T-helper 22 cell (primary cell): Measurements from ENCODE around the gene ADTRP.

Source experiments
- DNase-seq: peaks from one replicate; pipeline ENCODE4 v3.0.0-alpha.2; 2020; ENCODE audit warnings: low read depth

Gene ADTRP

DNA sequence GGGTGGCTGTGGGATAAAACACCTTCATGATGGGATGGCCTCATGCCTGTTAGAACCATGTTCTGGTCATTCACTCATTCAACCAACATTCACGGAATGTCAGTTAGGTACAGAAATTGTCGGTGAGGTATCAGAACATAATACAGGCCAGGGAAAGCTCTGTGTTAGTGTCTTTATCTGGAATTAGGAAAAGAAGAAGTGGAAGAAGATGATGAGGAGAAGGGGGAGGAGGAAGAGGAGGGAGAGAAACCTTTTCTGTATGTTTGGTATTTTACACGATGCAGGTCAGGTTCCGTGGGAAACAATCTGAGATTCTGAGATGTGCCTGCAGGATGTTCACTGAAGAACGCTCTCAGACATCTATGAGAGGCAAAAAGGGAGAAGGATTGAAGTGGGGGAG lies 5.6 kb downstream of the ADTRP start:
- DNase-seq = no peak

DNA sequence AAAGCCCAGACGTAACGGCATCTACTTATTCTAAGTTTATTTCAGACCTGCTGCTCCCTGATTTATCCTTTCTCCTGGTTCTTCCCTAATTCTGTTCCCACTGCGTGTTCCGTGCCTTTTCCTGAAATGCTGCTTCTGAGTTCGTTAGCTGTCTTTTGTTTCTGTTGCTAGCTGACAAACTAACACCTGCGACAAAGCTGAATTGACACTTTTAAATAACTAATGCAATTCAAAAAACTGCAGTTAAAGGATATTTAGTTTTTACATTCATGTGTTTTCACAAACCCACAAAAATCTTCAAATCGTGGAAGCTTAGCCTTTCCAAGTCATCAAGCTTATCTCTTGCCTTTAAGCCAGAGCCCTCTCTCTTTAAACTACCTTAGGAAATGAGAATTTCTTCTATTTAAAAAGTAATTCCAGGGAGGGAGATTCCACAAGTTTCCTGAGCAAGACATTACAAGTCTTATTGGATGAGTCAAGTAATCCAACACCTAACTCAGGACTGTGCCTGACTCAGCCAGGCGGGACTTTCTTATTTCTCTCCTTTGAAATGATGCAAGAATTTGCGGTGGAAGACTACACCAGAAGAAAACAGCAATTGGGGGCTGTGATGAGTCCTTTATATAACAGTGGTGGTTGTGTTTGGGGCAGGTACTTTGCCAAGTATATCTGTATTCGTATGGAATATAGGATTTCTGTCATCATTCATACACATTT lies 6.3 kb downstream of the ADTRP start:
- no peak for DNase-seq

GRCh38 chr6:11771473-11772048 lies 7.0 kb downstream of the ADTRP start:
- DNase-seq = no peak

GRCh38 chr6:11770546-11771466 lies 7.8 kb downstream of the ADTRP start:
- DNase-seq = no peak

- DNase-seq = no peak
Observed at GRCh38 chr6:11769811-11770545, 8.6 kb downstream of the ADTRP start.

DNA sequence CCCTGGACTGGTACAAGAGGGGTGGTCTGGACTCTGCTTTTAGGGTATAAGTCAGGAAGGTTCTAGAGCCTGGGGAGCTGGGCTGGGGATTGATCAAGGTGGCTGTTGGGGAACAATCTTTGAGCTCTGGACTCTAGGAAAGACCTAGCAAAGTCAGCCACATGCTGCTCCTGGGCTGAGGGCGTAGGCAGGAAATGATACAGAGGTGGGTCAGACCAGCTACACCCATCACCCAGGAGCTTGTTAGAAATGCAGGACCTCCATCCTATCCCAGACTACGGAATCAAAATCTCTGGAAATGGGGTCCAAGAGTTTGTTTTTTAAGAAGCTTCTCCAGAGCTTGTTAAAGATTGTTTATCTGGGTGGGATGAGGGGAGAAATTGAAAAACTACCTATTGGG lies 9.4 kb downstream of the ADTRP start:
- no peak for DNase-seq

- no peak for DNase-seq
Observed at GRCh38 chr6:11767978-11768756, 10.4 kb downstream of the ADTRP start.

DNA sequence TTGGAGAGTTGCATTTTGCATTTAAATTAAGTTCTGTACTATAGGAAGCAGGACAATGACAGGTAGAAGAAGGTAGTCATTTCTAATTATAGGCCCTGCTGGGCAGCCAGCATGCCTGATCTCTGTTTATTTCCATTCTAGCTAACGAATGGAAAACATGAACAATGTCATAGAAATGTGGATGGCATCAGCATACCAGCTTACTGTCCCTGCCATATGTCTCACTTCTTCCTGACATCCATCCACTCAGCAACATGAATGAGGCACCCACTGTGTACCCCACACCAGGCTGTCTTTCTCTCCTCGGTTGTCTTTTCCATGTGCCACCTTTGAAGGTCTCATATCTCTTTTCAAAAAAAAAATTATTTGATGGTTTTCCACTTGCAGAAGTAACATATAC lies 11.1 kb downstream of the ADTRP start:
- no peak for DNase-seq

GRCh38 chr6:11766589-11767450 lies 11.8 kb downstream of the ADTRP start:
- DNase-seq = no peak

GRCh38 chr6:11766043-11766442 lies 12.6 kb downstream of the ADTRP start:
- no peak for DNase-seq

GRCh38 chr6:11764250-11764604 lies 14.4 kb downstream of the ADTRP start:
- no peak for DNase-seq

DNA sequence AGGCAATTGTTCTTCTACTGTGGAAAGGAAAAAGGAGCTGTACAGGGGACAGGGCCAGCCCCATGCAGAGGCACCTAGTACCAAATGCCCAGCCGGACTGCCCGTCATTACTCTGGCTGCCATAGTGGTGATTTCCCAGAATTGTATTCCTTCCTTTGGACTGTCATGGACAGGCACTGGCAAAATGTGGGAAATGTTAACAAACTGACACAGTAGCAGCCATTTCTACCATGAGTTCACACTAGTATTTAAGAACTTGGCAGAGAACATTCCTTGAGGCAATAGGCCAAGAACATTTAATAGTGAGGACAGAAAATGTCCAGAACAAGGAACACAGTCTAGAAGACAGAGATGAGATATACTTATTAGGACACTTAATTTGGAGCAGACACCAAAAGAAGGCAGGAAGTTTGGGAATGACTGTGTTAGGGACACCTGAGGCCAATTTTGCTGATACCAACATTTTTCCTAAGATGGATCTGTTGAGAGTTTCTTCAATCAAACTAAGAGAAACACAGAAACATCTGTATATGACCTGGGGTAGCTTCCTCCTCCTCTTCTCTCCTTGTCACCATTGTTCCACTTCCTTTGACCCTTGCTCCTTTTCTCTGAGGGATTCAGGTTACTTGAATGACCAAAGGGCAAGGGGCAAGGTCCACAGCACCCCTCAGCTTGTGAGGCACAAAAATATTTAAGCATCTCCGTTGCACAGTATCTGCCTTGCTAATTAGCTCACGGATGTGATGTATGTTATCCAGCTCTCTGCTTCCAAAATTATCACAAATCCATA lies 14.9 kb downstream of the ADTRP start:
- no peak for DNase-seq

DNA sequence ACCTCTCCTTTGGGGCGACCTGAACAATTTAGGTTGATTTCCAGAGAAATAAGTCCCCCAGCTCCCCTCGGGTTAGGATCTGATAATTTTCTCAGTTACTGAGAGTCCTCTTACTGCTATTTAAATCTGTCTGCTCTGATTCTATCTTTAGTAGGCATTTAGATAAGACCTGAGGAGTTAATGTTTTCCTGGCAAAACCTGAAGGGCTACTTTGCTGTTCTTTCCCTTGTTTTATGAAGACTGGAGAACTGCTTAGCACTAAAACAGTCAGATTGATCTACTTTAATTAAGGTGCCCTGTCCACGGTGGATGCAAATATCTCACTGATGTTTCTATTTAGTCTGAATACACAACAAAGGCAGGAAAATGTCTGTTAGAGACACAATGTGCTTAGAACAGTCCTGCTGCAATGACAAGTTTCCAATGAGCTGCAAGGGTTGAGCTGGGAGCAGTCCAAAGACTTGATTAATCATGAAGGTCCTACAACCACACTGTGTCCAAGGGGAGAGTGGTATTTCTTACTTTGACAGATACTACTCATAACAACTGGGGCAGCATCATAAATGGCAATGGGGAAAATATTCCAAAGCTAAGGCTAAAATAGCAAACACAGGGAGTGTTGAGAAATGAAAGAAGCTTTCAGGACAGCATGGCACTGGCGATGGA lies 15.7 kb downstream of the ADTRP start:
- DNase-seq = no peak

- DNase-seq = no peak
Observed at GRCh38 chr6:11761744-11762620, 16.6 kb downstream of the ADTRP start.

DNA sequence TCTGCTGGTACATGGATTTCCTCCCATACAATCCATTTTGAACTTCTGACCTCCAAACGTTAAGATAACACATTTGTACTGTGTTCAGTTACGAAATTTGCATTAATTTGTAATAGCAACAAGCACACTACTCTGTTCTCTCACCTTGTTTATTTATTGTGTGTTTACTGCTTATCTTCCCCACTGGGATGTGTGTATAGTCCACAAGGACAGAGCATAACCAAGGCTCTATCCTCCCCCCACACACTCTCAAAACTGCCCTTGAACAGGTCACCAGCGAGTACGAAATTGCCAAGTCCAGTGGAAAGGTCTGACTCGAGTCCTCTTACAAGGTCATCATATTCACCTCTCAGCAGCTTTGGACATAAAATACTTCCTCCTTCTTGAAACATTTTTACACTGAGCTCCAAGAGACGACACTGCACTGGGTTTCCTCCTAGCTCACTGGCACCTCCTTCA lies 18.6 kb downstream of the ADTRP start:
- DNase-seq = no peak

DNA sequence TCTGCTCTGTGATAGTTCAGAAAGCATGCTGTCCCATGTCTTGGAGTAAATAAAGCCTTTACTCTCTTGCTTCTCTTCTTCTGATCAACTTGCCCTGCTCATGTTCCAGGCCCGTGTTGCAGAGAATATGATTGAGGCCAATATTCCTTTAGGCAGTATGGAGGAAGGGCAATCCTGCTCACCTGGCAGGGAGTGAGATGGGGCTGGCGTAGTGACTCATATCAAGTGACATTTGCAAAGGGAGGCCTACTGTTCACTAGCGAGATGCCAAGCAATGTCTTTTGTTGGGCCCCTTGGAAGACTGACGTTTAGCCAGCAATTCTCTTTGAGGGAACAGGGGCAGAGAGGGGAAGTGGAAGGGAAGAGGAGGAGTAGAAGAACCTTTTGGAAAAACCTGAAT lies 19.7 kb downstream of the ADTRP start:
- no peak for DNase-seq

- DNase-seq = no peak
Observed at GRCh38 chr6:11756726-11757125, 21.9 kb downstream of the ADTRP start.

GRCh38 chr6:11756292-11756691 lies 22.3 kb downstream of the ADTRP start:
- DNase-seq = no peak
